Fibroblast of lung (primary cell): Measurements from ENCODE around the gene DNALI1.

Experiments
- CTCF ChIP-seq, 2 donors: IDR thresholded peaks in 1 of 2; conservative IDR thresholded peaks in 1 of 2; 1 replicate in 1 of 2; 2 replicates in 1 of 2; pipeline ENCODE4 v1.5.1; 2011 to 2012; ENCODE audit warnings: low read length in 2 of 2, control low read depth in 1 of 2, inconsistent platforms in 1 of 2, low read depth in 1 of 2, mild to moderate bottlenecking in 1 of 2
- EZH2 ChIP-seq: IDR thresholded peaks from 2 replicates; pipeline ENCODE4 v1.5.1; 2012; ENCODE audit warnings: low read length, control low read depth, mild to moderate bottlenecking; ENCODE audit errors: missing control alignments

DNA sequence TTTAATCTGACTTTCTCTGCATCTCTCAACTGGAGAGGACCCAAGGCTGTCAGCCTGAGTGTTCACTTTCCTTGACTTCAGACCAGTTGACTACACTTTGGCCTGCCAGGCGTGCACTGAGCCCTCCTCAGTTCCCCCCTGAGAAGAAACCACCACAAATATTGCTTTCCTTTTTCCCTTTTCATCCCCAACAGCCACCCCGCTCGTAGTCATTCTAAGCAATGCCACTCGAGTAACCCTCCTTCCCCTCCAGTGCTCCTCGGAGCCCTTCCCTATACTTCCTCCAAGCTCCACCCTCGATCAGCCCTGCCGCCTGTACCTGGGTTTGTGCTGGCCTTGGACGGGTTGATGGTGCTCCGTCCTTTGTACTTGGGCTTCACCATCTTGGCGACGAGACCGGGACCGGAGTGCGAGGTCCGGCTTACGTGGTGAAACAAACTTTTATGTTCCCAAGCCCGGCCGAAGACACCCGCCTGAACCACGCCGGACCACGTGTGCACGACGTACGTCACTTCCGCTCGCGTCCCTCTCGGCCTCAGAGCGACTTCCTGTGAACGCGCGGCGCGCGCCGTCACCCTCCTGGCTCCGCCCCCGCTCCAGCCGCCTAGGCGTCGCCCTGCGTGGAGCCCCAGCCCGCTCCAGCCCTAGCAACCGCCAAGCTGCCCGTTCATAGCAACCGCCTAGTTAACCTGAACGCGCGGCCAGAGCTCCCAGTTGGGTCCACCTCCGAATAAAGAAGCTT, 38.9 kb downstream of the DNALI1 start, which contains the start of gene GNL2:
- TF ChIP-seq CTCF (conservative IDR thresholded peaks at IDR 0.05 in 1 of 2, IDR thresholded peaks at IDR 0.05 in 1 of 2; ENCODE audit: low read depth in 1 of 2, low read length in 2 of 2) (no peak), EZH2 (no peak)
